Left kidney (tissue), 2 donors: ENCODE data around the gene LZTR1. TPM values are rescaled to one million over a fixed set of nuclear protein-coding genes. Genes with fewer than 3 reads are reported as not detected.
"Not testable (repeated sequence)": the region's sequence is repeated elsewhere in the genome, so short reads cannot be mapped to it uniquely, and the experiment has no call there.

ENCODE experiments used
- DNase-seq: peaks from one replicate; pipeline ENCODE4 v3.0.0-alpha.2; 2013
- polyA plus RNA-seq: library from polyadenylated mRNA; unstranded; fragments of 120-200 nt; gene quantifications from one replicate; pipeline ENCODE4 v1.2.1, GENCODE V29; 2013; ENCODE audit not compliant: insufficient read length

Gene LZTR1
- polyA plus RNA-seq, 1 donor = 50.5 TPM

DNA sequence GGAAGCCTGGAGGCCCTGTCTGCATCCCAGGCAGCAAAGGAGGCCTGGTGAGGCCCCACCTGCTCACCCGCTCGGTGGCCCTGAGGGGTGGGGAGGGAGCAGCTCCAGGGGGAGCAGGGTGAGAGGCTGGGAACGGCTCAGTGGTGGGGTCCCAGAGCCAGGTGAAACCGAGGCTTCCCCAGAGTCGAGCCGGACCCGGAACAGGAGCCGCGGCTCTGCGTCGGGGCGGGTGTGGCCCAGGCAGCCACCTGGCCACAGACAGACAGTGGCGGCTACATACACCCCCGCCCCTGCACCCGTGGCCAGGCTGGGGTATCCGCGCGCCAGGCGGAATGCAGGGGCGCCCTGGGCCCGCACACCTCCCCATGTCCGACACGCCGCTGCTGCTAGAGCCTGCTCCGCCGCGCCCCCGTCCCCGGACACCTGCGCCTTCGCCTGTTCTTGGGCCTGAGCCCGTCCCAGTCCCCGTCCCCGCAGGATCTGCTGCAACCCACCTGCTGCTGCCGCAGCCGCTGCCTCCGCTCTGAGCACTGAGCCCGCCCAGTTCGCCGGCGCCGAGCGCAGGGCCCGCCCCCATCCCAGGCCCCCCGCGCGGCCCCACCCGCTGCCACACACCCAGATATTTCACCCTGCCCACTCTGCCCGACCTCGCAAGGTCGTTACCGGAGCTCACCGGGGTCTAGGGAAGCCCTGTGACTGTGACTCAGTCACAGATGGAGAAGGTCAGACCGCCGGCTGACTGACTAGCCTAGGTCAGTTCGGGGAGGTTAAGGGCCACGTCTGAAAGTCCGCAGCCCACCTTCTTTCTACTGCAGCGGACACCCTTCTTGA, 50.2 kb downstream of the LZTR1 start, which contains the start of gene SLC7A4:
Gene SLC7A4 (minus strand): TSS at position 525 of the 831 bp plus-strand sequence. CDS start 749 bp downstream, outside the sequence.
- no peak for DNase-seq

DNA sequence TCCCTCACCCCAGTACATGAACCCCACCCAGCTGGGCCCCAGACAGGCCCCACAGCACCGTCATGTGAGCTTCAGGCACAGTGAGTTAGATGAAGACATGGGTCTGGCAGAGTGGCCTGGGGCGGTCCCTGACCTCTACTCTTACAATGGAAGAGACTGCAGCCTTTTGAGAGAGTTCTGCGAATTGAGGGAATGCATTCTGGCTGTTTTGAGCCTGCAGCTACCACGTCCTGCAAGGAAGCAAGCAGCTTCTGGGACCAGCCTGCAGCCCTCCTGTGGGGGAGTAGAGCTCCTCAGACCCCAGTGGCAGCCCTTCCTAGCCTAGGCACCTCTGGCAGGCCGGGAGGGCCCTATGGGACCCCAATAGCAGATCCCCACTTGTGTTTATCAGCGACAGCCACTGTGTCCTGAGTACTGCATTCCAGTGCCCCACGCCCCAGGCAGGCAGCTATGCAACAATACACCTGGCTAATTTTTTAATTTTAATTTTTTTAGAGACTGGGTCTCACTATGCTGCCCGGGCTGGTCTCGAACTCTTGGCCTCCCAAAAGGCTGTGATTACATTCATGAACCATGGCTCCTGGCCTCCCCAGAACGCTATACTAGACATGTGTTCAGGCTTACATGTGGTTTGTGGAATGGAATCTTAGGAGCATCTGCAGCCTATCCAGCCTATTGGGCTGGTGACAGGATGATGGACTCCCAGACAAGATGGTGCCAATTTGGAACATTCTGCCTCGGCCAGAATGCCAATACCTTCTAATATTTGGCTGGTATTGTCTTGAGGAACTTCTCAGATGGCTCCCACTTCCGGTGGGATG, 51.0 kb downstream of the LZTR1 start:
- DNase-seq = no peak

DNA sequence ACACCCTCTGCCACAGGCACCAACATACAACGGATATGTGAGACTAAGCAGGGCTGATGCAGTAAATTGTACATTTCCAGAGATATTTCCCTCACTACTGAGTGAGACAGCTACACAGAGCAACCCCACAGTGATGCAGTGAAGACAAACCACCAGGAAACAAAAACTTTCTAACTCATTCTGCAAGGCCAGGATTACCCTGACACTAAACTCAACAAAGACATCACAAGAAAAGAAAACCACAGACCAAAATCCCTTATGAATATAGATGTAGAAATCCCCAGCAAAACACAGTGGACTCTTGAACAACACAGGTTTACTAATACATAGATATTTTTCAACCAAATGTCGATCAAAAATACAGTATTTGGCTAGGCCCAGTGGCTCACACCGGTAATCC, 51.8 kb downstream of the LZTR1 start:
- DNase-seq = no peak

DNA sequence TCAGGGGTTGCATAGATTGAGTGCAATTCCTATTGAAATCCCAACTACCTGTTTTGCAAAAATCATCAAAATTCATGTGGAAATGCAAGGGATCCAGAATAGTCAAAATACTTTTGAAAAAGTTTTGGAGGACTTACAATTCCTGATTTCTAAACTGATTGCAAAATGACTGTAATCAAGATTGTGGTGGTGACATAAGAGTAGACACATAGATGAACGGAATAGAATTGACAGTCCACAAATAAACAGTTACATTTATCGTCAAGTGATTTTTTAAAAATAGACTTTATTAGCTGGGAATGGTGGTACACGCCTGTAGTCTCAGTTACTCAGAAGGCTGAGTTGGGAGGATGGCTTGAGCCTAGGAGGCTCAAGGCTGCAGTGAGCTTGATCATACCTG, 52.9 kb downstream of the LZTR1 start:
- no peak for DNase-seq

DNA sequence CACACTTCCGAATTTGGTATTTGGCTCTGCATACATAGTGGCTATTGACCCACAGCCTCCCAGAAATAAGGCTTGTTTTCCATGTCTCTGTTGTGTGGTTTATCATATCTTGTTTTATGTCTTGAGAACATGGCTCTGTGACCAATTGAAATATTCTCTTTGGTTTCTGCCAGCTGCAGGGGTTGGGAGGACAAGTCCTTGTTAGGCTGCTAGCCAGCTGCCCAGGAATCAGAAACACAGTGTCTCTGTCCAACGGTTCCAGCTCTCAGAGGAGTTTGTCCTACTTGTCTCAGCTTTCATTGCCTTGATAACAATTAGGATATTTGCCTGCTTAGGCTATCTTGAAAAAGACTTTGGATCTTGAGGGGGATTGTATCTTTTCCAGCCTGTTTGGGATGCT, 56.3 kb downstream of the LZTR1 start:
- DNase-seq = no peak

DNA sequence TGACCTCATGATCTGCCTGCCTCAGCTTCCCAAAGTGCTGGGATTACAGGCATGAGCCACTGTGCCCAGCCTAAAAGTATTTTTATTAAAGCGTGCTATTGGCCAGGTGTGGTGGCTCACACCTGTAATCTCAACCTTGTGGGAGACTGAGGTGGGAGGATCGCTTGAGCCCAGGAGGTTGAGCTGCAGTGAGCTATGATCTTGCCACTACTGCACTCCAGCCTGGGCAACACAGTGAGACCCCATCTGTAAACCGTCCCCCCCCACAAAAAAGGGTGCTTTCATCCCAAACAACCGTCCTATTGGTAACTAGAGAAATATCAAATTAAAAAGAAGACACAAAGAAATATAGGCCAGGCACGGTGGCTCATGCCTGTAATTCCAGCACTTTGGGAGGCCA, 57.1 kb downstream of the LZTR1 start:
- DNase-seq = not testable (repeated sequence)

DNA sequence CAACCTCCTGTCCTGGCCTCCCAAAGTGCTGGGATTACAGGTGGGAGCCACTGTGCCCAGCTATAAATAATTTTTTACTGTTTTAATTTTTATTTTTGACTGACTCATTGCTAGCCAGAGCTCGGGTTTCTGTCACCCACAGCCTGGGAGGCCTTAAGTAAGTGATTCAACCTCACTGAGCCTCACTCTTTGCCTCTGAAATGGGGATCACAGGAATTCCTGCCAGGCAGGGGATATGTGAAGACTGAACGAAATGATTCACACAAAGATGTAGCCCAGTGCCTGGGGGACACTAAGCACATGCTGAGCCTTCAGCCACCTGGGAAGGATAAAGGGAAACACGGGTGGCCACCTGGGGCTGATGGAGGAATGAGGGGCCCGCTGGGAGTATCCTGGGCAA, 59.8 kb downstream of the LZTR1 start:
- DNase-seq = no peak

DNA sequence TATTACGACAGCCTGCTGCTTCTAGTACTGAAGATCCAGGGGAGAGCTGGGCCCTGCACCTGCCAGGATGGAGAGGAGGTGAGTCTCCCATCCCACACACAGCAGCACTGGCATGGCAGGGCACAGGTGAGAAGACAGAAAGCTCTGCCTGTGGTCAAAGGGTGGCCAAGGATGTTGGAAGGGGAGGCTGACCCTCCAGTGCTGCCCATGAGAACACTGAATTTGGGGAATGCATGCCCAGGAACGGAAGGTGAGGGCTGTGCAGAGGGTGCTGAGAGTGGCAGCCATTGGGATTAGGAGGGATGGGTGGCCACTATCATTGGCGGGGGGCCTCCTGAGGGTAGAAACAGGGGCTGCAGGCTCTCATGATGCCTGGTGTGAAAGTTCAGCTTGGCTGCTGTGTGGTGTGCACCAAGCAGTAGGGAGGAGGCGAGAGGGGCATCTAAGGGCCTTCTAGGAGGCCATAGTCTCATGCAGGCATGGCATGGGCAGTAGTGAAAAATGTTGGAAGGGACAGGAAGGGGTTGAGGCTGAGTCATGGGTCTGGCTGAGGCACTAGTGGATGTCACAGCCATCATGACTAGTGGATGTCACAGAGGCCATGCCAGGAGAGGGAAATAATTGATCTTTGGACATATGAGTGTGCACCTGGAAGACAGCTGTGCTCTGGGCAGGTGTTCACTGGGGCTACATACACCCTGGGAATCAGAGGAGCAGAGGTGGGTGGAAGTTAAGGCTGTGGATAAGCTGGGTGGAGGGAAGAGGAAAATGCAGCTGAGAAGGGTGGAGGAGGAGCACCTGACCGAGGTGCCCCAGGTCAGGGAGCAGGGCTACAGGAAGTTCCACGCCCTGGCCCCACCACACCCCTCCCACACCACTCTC, 61.1 kb downstream of the LZTR1 start:
- no peak for DNase-seq

DNA sequence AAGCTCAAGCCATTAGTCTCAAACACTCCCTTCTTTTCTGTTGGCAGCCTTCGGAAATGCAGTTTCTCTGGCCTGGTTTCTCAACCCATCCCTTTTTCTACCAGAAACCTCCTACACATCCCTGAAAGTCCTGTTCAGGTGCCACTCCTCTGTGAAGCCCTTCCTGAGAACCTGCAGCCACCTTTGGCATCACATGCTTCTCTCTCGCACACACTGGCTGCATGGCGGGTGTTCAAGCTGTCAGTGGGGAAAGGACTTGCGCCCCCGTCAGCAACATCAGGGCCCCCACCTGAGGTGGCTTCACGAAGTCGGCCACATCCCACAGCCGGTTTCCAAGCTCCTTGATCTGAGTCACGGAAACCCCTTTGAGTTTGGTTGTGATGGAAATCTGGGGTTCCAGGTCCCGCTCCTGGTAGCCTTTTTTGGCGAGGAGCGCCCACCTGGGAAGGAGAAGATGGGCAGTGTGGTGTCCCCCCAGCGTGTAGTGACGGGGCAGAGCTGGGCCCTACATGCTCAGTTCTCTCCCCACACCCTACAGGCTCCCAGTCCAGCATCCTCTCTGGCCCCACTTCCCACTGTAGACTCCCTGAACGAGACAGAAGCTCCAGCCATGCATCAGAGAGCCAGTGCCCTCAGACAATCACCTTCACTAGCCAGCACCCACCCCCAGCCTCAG, 61.9 kb downstream of the LZTR1 start:
- DNase-seq = no peak

DNA sequence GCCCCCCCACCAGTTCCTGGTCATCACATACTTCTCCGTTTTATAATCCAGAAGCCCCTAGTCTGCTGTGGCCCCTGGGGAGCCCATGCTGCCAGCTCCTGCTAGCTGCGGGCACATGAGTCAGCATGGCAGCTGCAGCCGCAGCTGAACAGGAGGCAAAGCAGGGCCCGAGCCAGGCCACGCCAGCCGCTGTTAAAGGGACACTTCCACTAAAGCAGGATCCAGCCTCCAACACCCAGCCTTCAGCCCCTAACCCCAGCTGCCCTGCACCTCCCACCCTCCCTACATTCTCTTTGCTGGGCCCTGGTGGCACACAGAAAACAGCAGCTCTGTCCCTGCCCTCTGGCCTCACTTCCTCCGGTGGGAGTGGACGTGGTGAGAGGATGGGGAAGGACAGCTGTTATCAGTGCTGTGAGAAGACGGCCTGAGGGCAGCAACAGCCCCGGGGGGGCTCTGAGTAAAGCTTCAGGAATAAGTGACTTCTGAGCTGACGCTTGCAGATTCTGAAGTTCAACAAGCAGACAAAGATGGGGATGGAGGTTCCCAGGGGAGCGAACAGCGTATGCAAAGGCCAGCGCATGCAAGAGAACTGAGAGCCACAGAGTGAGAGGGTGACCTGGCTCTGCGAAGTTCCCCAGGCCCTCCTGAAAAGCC, 63.0 kb downstream of the LZTR1 start:
- DNase-seq = no peak

DNA sequence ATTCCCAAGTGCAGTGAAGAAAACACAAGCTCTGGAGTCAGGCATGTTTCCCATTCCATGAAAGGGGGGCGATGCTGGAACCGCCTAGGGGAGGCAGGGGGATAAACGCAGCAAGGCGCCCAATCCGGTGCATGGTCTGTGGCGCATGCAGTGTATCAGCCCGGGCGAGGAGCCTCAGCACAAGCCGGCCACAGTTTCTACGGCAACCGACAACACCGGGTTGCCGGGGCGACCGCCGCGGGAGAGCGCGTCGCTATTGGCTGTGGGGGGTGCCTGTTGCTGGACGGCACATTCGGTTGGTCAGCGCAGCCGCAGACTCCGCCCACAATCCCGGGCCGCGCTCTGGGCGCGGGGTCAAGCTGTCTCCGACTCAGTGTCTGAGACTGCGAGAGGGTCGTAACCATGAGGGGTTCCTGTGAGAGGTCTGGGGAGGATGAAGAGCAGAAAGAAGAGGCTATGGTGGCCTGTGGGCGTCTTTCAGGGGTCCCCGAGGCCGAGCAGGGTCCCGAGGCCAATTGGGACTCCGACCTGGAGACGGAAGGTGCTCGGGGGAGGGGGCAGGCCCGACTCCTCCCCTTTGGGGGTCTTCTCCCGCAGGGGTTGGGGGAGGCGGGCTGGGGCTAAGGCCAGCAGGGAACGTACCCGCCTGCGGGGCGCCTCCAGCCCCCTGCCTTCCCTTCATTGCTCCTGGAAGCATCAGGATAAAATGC, 63.6 kb downstream of the LZTR1 start, which contains the start of gene LRRC74B:
Gene LRRC74B (plus strand): TSS at position 362 of the 710 bp plus-strand sequence. CDS start 41 bp downstream, at position 403.
- peak; percentile 83 for DNase-seq

DNA sequence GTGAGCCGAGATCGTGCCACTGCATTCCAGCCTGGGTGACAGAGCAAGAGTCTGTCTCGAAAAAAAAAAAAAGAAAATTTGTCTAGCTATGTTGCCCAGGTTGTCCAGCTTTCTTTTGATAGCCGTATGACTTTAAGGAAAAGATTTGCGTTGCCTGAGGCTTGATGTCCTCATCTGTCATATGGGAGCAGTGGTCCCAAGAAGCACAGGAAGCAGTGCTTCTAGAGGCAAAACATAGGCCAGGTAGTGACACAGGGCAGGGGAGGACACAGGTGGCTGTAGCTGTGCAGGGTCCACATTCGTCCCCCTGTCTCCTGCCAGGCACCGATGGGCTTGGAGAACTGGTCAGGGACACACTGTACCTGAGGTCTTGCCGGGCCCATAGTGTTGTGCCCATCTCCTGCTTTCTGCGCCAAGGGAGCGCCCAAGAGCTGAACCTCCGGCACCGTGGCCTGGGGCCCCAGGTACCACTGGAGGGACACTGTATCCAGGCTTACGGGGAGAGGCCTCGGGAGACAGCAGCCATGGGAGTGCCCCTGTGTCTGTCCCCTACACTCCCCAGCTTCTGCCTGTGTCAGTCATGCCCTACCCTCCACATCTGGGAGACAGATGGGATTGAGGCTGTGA, 65.1 kb downstream of the LZTR1 start:
- no peak for DNase-seq

DNA sequence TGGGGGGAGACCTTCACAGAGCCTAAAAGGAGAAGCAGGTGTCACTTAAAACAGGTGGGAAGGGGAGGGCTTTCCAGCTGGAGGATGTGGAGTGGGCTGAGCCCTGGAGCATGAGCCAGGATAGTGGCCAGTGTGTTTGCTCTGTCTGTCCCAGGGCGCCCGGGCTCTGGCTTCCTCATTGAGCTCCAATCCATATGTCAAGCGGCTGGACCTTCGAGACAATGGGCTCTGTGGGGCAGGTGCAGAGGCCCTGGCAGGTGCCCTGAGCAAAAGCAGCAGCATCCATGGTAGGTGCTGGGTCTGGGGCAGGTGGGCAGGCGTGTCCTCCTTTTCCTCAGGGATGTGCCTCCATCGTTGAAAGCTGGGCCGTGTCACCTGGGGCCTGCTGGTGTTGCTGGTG, 65.6 kb downstream of the LZTR1 start:
- no peak for DNase-seq

DNA sequence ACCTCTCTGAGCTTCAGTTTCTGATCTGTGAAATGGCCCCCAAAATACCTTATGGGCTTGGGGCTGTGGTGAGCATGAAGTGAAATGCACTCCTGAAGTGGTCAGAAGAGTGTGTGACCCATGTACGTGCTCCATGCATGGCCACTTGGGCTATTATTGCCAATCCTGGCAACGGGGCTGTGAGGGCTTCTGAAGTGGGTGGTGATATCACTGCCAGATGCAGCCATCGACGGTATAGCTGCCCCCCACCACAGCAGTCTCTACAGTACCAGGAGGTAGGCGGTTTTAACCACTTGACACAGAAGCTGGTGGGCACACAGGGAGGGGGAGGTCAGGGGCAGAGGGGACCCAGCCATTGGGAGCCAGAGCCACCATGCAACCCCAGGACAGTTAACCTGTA, 66.4 kb downstream of the LZTR1 start:
- DNase-seq = not testable (repeated sequence)

Other genes with a start within 250 kb of the LZTR1 start
- 2.8 TPM for gene SERPIND1, start 208.2 kb upstream of the LZTR1 start, polyA plus RNA-seq
- gene PI4KA, start 123.5 kb upstream of the LZTR1 start, polyA plus RNA-seq = 82.6 TPM
- gene SNAP29, start 123.3 kb upstream of the LZTR1 start, polyA plus RNA-seq = 30.7 TPM
- gene CRKL, start 64.9 kb upstream of the LZTR1 start, polyA plus RNA-seq = 62.3 TPM
- 0.68 TPM for gene AIFM3, start 15.0 kb upstream of the LZTR1 start, polyA plus RNA-seq
- gene THAP7, start 19.8 kb downstream of the LZTR1 start, polyA plus RNA-seq = 14.1 TPM
- 1.4 TPM for gene P2RX6, start 32.9 kb downstream of the LZTR1 start, polyA plus RNA-seq
- gene SLC7A4, start 50.3 kb downstream of the LZTR1 start, polyA plus RNA-seq = 1.5 TPM
- gene LRRC74B, start 63.6 kb downstream of the LZTR1 start, polyA plus RNA-seq = 0.27 TPM